HepG2 (cell line): ENCODE results near the gene FBXO5. TPM values are rescaled to one million over a fixed set of nuclear protein-coding genes. Genes with fewer than 3 reads are reported as not detected.

Experiments used
- ARID2 ChIP-seq: sonication (generic); formaldehyde crosslinking; IDR thresholded peaks from 2 replicates; pipeline ENCODE4 v1.8.1; 2022; ENCODE audit warnings: mild to moderate bottlenecking, missing genetic modification reagents, borderline replicate concordance
- ATF7 ChIP-seq, 2 experiments: fragments of 450-650 bp in 1 of 2; sonication (generic) in 1 of 2; formaldehyde crosslinking in 1 of 2; IDR thresholded peaks; 2 replicates each; pipeline versions ENCODE4 v1.4.0 to v1.6.1; 2016 to 2020; ENCODE audit warnings: antibody characterized with exemption in 1 of 2, mild to moderate bottlenecking in 1 of 2, missing genetic modification reagents in 1 of 2
- CREM ChIP-seq, 2 experiments: sonication (generic) in 1 of 2; formaldehyde crosslinking in 1 of 2; IDR thresholded peaks; 2 replicates each; pipeline versions ENCODE4 v1.4.0 to v1.6.1; 2016 to 2020; ENCODE audit warnings: antibody characterized with exemption in 1 of 2, mild to moderate bottlenecking in 1 of 2, missing genetic modification reagents in 1 of 2
- GMEB2 ChIP-seq: IDR thresholded peaks from 2 replicates; pipeline ENCODE4 v1.6.1; 2016; ENCODE audit warnings: missing biosample characterization, missing genetic modification reagents, low read depth
- HCFC1 ChIP-seq: fragments of 150-350 bp; IDR thresholded peaks from 2 replicates; pipeline ENCODE4 v1.6.1; 2014; ENCODE audit warnings: low read depth, low read length
- IKZF1 ChIP-seq: fragments of 450-650 bp; IDR thresholded peaks from 2 replicates; pipeline ENCODE4 v1.7.1; 2016
- IKZF5 ChIP-seq: IDR thresholded peaks from 2 replicates; pipeline ENCODE4 v1.6.1; 2018; ENCODE audit warnings: missing genetic modification reagents, mild to moderate bottlenecking, missing compliant biosample characterization
- IRF9 ChIP-seq: sonication (generic); formaldehyde crosslinking; IDR thresholded peaks from 2 replicates; pipeline ENCODE4 v1.8.0; 2022; ENCODE audit warnings: missing genetic modification reagents, mild to moderate bottlenecking, borderline replicate concordance
- KLF9 ChIP-seq: IDR thresholded peaks from 2 replicates; pipeline ENCODE4 v1.6.1; 2016; ENCODE audit warnings: low read depth
- MXI1 ChIP-seq: IDR thresholded peaks from 3 replicates; pipeline ENCODE4 v1.6.1; 2012; ENCODE audit warnings: low read depth, low read length, inconsistent platforms, borderline replicate concordance
- MYC ChIP-seq: sonication (generic); formaldehyde crosslinking; IDR thresholded peaks from 2 replicates; pipeline ENCODE4 v1.9.0; 2021; ENCODE audit warnings: missing genetic modification reagents, borderline replicate concordance
- MYNN ChIP-seq: sonication (generic); formaldehyde crosslinking; IDR thresholded peaks from 2 replicates; pipeline ENCODE4 v1.4.0; 2020; ENCODE audit warnings: mild to moderate bottlenecking, low read depth, missing genetic modification reagents
- POLR2AphosphoS2 ChIP-seq: IDR thresholded peaks from 2 replicates; pipeline ENCODE4 v1.6.1; 2011; ENCODE audit warnings: low read depth, low read length, improper control_type of control experiment
- SIX1 ChIP-seq: sonication (generic); formaldehyde crosslinking; IDR thresholded peaks from 2 replicates; pipeline ENCODE4 v1.4.0; 2020; ENCODE audit warnings: missing genetic modification reagents, borderline replicate concordance
- SIX4 ChIP-seq: sonication (generic); formaldehyde crosslinking; IDR thresholded peaks from 2 replicates; pipeline ENCODE4 v1.4.0; 2020; ENCODE audit warnings: missing genetic modification reagents
- TAF1 ChIP-seq: sonication (generic); formaldehyde crosslinking; IDR thresholded peaks from 2 replicates; pipeline ENCODE4 v1.4.0; 2020; ENCODE audit warnings: missing genetic modification reagents
- TFDP1 ChIP-seq: IDR thresholded peaks from 2 replicates; pipeline ENCODE4 v1.6.1; 2016; ENCODE audit warnings: missing compliant biosample characterization, missing genetic modification reagents, borderline replicate concordance
- ZFP36L1 ChIP-seq: sonication (generic); formaldehyde crosslinking; IDR thresholded peaks from 2 replicates; pipeline ENCODE4 v1.8.0; 2022; ENCODE audit warnings: mild to moderate bottlenecking, missing genetic modification reagents, moderate library complexity
- ZNF136 ChIP-seq: sonication (generic); formaldehyde crosslinking; IDR thresholded peaks from 2 replicates; pipeline ENCODE4 v1.8.1; 2022; ENCODE audit warnings: low read depth, mild to moderate bottlenecking, moderate library complexity, missing genetic modification reagents
- ZNF296 ChIP-seq: sonication (generic); formaldehyde crosslinking; conservative IDR thresholded peaks from 2 replicates; pipeline ENCODE4 v1.5.0; 2020; ENCODE audit warnings: mild to moderate bottlenecking, missing genetic modification reagents
- ZNF451 ChIP-seq: sonication (generic); formaldehyde crosslinking; IDR thresholded peaks from 2 replicates; pipeline ENCODE4 v1.5.0; 2020; ENCODE audit warnings: mild to moderate bottlenecking, missing genetic modification reagents
- ZNF564 ChIP-seq: sonication (generic); formaldehyde crosslinking; IDR thresholded peaks from 2 replicates; pipeline ENCODE4 v1.8.1; 2023; ENCODE audit warnings: mild to moderate bottlenecking, missing genetic modification reagents
- ZNF709 ChIP-seq: sonication (generic); formaldehyde crosslinking; IDR thresholded peaks from 2 replicates; pipeline ENCODE4 v1.5.0; 2020; ENCODE audit warnings: mild to moderate bottlenecking, missing genetic modification reagents
- ZNF839 ChIP-seq: sonication (generic); formaldehyde crosslinking; IDR thresholded peaks from 2 replicates; pipeline ENCODE4 v1.4.0; 2020; ENCODE audit warnings: missing genetic modification reagents, mild to moderate bottlenecking, borderline replicate concordance
- ZSCAN22 ChIP-seq: sonication (generic); formaldehyde crosslinking; IDR thresholded peaks from 2 replicates; pipeline ENCODE4 v1.4.0; 2020; ENCODE audit warnings: mild to moderate bottlenecking, missing genetic modification reagents
- polyA plus RNA-seq, 8 experiments: library from polyadenylated mRNA; depleted of rRNA in 3 of 8; stranded (reverse) in 7 of 8; unstranded in 1 of 8; fragments of >200 nt; fragmentation: Illumina TruSeq in 4 of 8; extraction: Trizol in 4 of 8; gene quantifications; 2 replicates each; pipeline versions ENCODE4 v1.2.1 to v1.2.3, GENCODE V29; 2011 to 2016; ENCODE audit warnings: low read depth in 4 of 8, missing spikeins in 1 of 8, mixed read lengths in 1 of 8; ENCODE audit not compliant: insufficient read depth in 1 of 8
- total RNA-seq, 5 experiments: library from RNA; depleted of rRNA; stranded (reverse); fragments of >200 nt; fragmentation: Illumina TruSeq; extraction: Trizol; gene quantifications; 2 replicates each; pipeline ENCODE4 v1.2.3, GENCODE V29; 2016; ENCODE audit warnings: low read depth in 1 of 5

FBXO5 gene
- total and polyA plus RNA-seq, 2 of the 13 experiments (the other 11 are each of a cell fraction or from before 2014, with no cell fraction given) = 15.8 to 41.5 TPM

DNA sequence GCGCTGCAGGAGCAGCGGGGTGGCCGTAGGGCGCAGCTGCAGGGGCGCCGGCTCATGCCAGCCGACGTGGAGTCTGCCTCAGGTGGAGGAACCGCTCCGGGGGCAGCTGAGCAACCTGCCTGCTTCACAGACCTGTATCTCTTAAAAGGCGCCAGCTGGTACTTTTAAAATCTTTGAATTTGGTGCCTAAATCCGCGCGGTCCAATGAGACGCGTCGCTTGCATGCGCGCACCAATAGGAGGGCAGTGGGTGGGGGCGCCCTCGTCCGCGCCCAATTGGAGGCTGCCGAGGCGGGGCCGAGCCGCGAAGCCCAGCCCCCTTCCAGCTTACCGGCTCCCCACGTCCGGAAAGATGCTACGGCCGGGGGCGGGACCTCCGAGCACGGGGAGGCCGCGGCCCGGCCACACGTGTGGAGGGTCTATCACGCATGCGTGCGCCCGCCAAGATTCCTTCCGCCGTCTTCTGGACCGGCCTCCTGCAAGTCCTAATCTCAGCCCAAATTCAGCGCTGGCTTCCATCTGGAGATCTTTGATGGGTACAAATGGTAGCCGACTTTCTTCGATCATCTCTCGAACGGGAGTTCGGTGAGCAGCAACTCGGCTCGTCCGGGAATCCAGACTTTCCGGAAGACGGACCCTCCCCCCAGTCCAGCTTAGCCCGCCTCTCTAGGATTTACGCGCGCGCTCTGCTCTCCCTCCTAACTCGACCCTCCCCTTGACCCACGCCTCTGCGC, at the start of gene FBXO5 (continued):
- TF ChIP-seq TAF1 (CRISPR knock-in tag) (peak; percentile 81), IRF9 (CRISPR knock-in tag) (peak; percentile 11; the same call in 1 of the 2 replicates), GMEB2 (CRISPR knock-in tag) (0 out of 2 replicates have a peak, but pooled peaks have one; percentile 56), CREM (IDR thresholded peaks at IDR 0.05) (peak; percentile 51), CREM (CRISPR knock-in tag; IDR thresholded peaks at IDR 0.05) (no peak; the same call in 1 of the 2 replicates), ZNF564 (CRISPR knock-in tag) (peak; percentile 80; the same call in 1 of the 2 replicates), MXI1 (peak; percentile 80; the same call in 1 of the 3 replicates), IKZF5 (CRISPR knock-in tag) (peak; percentile 83), TFDP1 (CRISPR knock-in tag) (peak; percentile 99), KLF9 (CRISPR knock-in tag) (peak; percentile 35; the same call in 1 of the 2 replicates), HCFC1 (peak; percentile 40; the same call in 1 of the 2 replicates), ZNF451 (CRISPR knock-in tag) (peak; percentile 34; the same call in 1 of the 2 replicates), MYC (peak; percentile 95; the same call in 1 of the 2 replicates), POLR2AphosphoS2 (no peak), ATF7 (IDR thresholded peaks at IDR 0.05) (no peak), ATF7 (CRISPR knock-in tag; IDR thresholded peaks at IDR 0.05) (no peak), ZNF709 (peak; percentile 66; the same call in 1 of the 2 replicates), SIX4 (no peak), ARID2 (CRISPR knock-in tag) (0 out of 2 replicates have a peak, but pooled peaks have one; percentile 70), ZNF296 (no peak), ZNF136 (peak; percentile 65; the same call in 1 of the 2 replicates), ZNF839 (CRISPR knock-in tag) (0 out of 2 replicates have a peak, but pooled peaks have one; percentile 26), IKZF1 (no peak), ZSCAN22 (0 out of 2 replicates have a peak, but pooled peaks have one; percentile 60), MYNN (CRISPR knock-in tag) (peak; percentile 91; the same call in 1 of the 2 replicates), SIX1 (CRISPR knock-in tag) (peak; percentile 16; the same call in 1 of the 2 replicates), ZFP36L1 (CRISPR knock-in tag) (peak; percentile 97)
